GM12878 (cell line): ENCODE data around the gene MAMLD1. TPM values are rescaled to one million over a fixed set of nuclear protein-coding genes. Genes with fewer than 3 reads are reported as not detected.

Source experiments
- ATF2 ChIP-seq: IDR thresholded peaks from 2 replicates; pipeline ENCODE4 v1.6.1; 2012; ENCODE audit warnings: low read length, inconsistent platforms
- BHLHE40 ChIP-seq, 2 experiments: fragments of 450-650 bp in 1 of 2; IDR thresholded peaks; 2 replicates each; pipeline ENCODE4 v1.6.1; 2011 to 2017; ENCODE audit warnings: low read depth in 2 of 2, borderline replicate concordance in 1 of 2, improper control_type of control experiment in 1 of 2, low read length in 1 of 2, mild to moderate bottlenecking in 1 of 2
- E2F8 ChIP-seq: fragments of 450-650 bp; IDR thresholded peaks from 2 replicates; pipeline ENCODE4 v1.6.1; 2018; ENCODE audit warnings: mild to moderate bottlenecking, low read depth, moderate library complexity; ENCODE audit not compliant: partially characterized antibody
- EGR1 ChIP-seq, 2 experiments: IDR thresholded peaks; 1 replicate in 1 of 2; 2 replicates in 1 of 2; pipeline ENCODE4 v1.6.1; 2011 to 2012; ENCODE audit warnings: low read depth in 2 of 2, low read length in 2 of 2, borderline replicate concordance in 1 of 2, mild to moderate bottlenecking in 1 of 2, moderate library complexity in 1 of 2
- LARP7 ChIP-seq: fragments of 450-650 bp; IDR thresholded peaks from 2 replicates; pipeline ENCODE4 v1.6.1; 2017; ENCODE audit warnings: mild to moderate bottlenecking
- NBN ChIP-seq: fragments of 450-650 bp; IDR thresholded peaks from 2 replicates; pipeline ENCODE4 v1.6.1; 2016
- NFYA ChIP-seq: IDR thresholded peaks from 2 replicates; pipeline ENCODE4 v1.6.1; 2011; ENCODE audit warnings: low read depth, mild to moderate bottlenecking, low read length, improper control_type of control experiment, borderline replicate concordance
- NFYB ChIP-seq: IDR thresholded peaks from 2 replicates; pipeline ENCODE4 v1.6.1; 2011; ENCODE audit warnings: low read depth, mild to moderate bottlenecking, low read length, improper control_type of control experiment, moderate library complexity; ENCODE audit not compliant: insufficient read depth
- RELA ChIP-seq: fragments of 450-650 bp; IDR thresholded peaks from 2 replicates; pipeline ENCODE4 v1.8.0; 2014; ENCODE audit warnings: borderline replicate concordance; ENCODE audit not compliant: partially characterized antibody
- RELB ChIP-seq: fragments of 450-650 bp; IDR thresholded peaks from 2 replicates; pipeline ENCODE4 v1.6.1; 2017; ENCODE audit warnings: low read depth, mild to moderate bottlenecking, moderate library complexity
- RUNX3 ChIP-seq: IDR thresholded peaks from 2 replicates; pipeline ENCODE4 v1.6.1; 2012; ENCODE audit warnings: low read length, inconsistent platforms
- SP1 ChIP-seq: IDR thresholded peaks from one replicate; pipeline ENCODE4 v1.6.1; 2011; ENCODE audit warnings: low read depth, low read length
- SPI1 ChIP-seq: IDR thresholded peaks from 2 replicates; pipeline ENCODE4 v1.6.1; 2011; ENCODE audit warnings: low read depth, mild to moderate bottlenecking, low read length, moderate library complexity, borderline replicate concordance; ENCODE audit not compliant: insufficient read depth
- USF1 ChIP-seq: IDR thresholded peaks from 2 replicates; pipeline ENCODE4 v1.6.1; 2011; ENCODE audit warnings: borderline replicate concordance, low read depth, mild to moderate bottlenecking, moderate library complexity, mixed read lengths, low read length; ENCODE audit not compliant: insufficient read depth; ENCODE audit errors: extremely low read length
- ZNF384 ChIP-seq: IDR thresholded peaks from 2 replicates; pipeline ENCODE4 v1.6.1; 2012; ENCODE audit warnings: low read depth, mild to moderate bottlenecking, low read length, improper control_type of control experiment, borderline replicate concordance
- ZNF687 ChIP-seq: fragments of 450-650 bp; IDR thresholded peaks from 2 replicates; pipeline ENCODE4 v1.6.1; 2017; ENCODE audit warnings: mild to moderate bottlenecking, moderate library complexity
- polyA plus RNA-seq, 11 experiments: library from polyadenylated mRNA; depleted of rRNA in 4 of 11; unstranded in 6 of 11; stranded (reverse) in 5 of 11; fragments of >200 nt; fragmentation: Nextera tagmentation in 4 of 11; fragmentation: Illumina TruSeq in 1 of 11; extraction: Ambion mirVana in 4 of 11; extraction: Trizol in 1 of 11; gene quantifications; 1 replicate in 1 of 11; 2 replicates in 10 of 11; pipeline versions ENCODE4 v1.2.1 to v1.2.3, GENCODE V29; 2011 to 2016; ENCODE audit warnings: inconsistent platforms in 2 of 11, missing spikeins in 2 of 11, low read depth in 1 of 11
- total RNA-seq, 4 experiments: library from RNA; depleted of rRNA in 3 of 4; stranded (reverse); fragments of >200 nt in 3 of 4; fragmentation: Illumina TruSeq in 1 of 4; extraction: Trizol in 1 of 4; gene quantifications; 2 replicates each; pipeline versions ENCODE4 v1.2.1 to v1.2.3, GENCODE V29; 2013 to 2021

MAMLD1 gene
- total and polyA plus RNA-seq, 10 of the 15 experiments (the other 5 are each of a cell fraction or from before 2014, with no cell fraction given) = 0.03 to 0.05 TPM; not detected in 8

GRCh38 chrX:150547375-150548115 lies 184.4 kb downstream of the MAMLD1 start (continued):
- TF ChIP-seq ZNF687 = 0 out of 2 replicates have a peak, but pooled peaks have one; percentile 25
- TF ChIP-seq ATF2 = no peak
- no peak for TF ChIP-seq SP1
- no peak for TF ChIP-seq RELA
- TF ChIP-seq USF1 = peak; percentile 91
- TF ChIP-seq RELB = no peak
- no peak for TF ChIP-seq RUNX3
- no peak for TF ChIP-seq SPI1
- TF ChIP-seq BHLHE40 (IDR thresholded peaks at IDR 0.05; ENCODE audit: borderline replicate concordance in 1 of 2, low read depth in 2 of 2, low read length in 1 of 2) = peak in 1 of 2 experiments; percentile 82; a peak in 2 of 4 replicates
- no peak for TF ChIP-seq ZNF384
- no peak for TF ChIP-seq LARP7
- TF ChIP-seq EGR1 (IDR thresholded peaks at IDR 0.05; ENCODE audit: borderline replicate concordance in 1 of 2, low read depth in 2 of 2, low read length in 2 of 2) = 0 out of 3 replicates have a peak, but pooled peaks of 1 of the 2 experiments have one; percentile 22
- no peak for TF ChIP-seq NFYA
- TF ChIP-seq NFYB = peak; percentile 63; the same call in 1 of the 2 replicates
- no peak for TF ChIP-seq NBN
- TF ChIP-seq E2F8 = no peak
